Umbilical cord (tissue), 2 donors: ENCODE measurements around the gene ACSS1. TPM values are rescaled to one million over a fixed set of nuclear protein-coding genes. Genes with fewer than 3 reads are reported as not detected.

Source experiments
- DNase-seq: peaks from one replicate; pipeline ENCODE4 v3.0.0-alpha.2; 2015; ENCODE audit warnings: low spot score
- total RNA-seq: library from RNA; depleted of rRNA; stranded (reverse); fragments of >200 nt; gene quantifications from one replicate; pipeline ENCODE4 v1.2.3, GENCODE V29; 2014; ENCODE audit warnings: low replicate concordance; ENCODE audit not compliant: insufficient read depth

Gene ACSS1
- total RNA-seq, 1 donor from 2014 or later: 26.2 TPM

- no peak for DNase-seq
Observed at GRCh38 chr20:25078662-25079061, 20.7 kb upstream of the ACSS1 start.

GRCh38 chr20:25077610-25078169 lies 19.8 kb upstream of the ACSS1 start:
- no peak for DNase-seq

- DNase-seq: no peak
Observed at GRCh38 chr20:25076731-25077609, 19.0 kb upstream of the ACSS1 start.

GRCh38 chr20:25076201-25076600 lies 18.3 kb upstream of the ACSS1 start:
- DNase-seq: no peak

- no peak for DNase-seq
Observed at GRCh38 chr20:25073544-25073943, 15.6 kb upstream of the ACSS1 start.

- no peak for DNase-seq
Observed at GRCh38 chr20:25072226-25072811, 14.4 kb upstream of the ACSS1 start.

GRCh38 chr20:25071734-25072133 lies 13.8 kb upstream of the ACSS1 start:
- DNase-seq: no peak

- no peak for DNase-seq
Observed at GRCh38 chr20:25070821-25071473, 13.0 kb upstream of the ACSS1 start.

- DNase-seq: no peak
Observed at GRCh38 chr20:25067102-25067987, 9.4 kb upstream of the ACSS1 start.

GRCh38 chr20:25066386-25066785 lies 8.4 kb upstream of the ACSS1 start:
- no peak for DNase-seq

GRCh38 chr20:25065625-25066338 lies 7.8 kb upstream of the ACSS1 start:
- peak; percentile 77 for DNase-seq

- no peak for DNase-seq
Observed at GRCh38 chr20:25065072-25065624, 7.2 kb upstream of the ACSS1 start.

GRCh38 chr20:25064561-25065071 lies 6.7 kb upstream of the ACSS1 start:
- DNase-seq: peak; percentile 64

GRCh38 chr20:25063981-25064380 lies 6.0 kb upstream of the ACSS1 start:
- no peak for DNase-seq

- DNase-seq: no peak
Observed at GRCh38 chr20:25063546-25063945, 5.6 kb upstream of the ACSS1 start.

GRCh38 chr20:25062841-25063240 lies 4.9 kb upstream of the ACSS1 start:
- DNase-seq: no peak

GRCh38 chr20:25061821-25062530 lies 4.0 kb upstream of the ACSS1 start:
- DNase-seq: no peak

GRCh38 chr20:25061103-25061799 lies 3.3 kb upstream of the ACSS1 start:
- DNase-seq: no peak
